Upper lobe of right lung (tissue), 1 donor: ENCODE measurements around the gene ATP6V0B. TPM values are rescaled to one million over a fixed set of nuclear protein-coding genes. Genes with fewer than 3 reads are reported as not detected.

Source experiments
- ATAC-seq: fragments of 200-7000 bp; cut with Tn5 transposase; one replicate; pipeline ENCODE4 v1.9.1; 2020; ENCODE audit warnings: mild to moderate bottlenecking, moderate library complexity
- DNase-seq: peaks from one replicate; pipeline ENCODE4 v3.0.0-alpha.2; 2020
- H3K27ac ChIP-seq: fragments of 200-600 bp; one replicate; pipeline ENCODE4 v1.8.0; 2022
- H3K27me3 ChIP-seq: fragments of 200-600 bp; one replicate; pipeline ENCODE4 v1.8.0; 2022; ENCODE audit warnings: mild to moderate bottlenecking
- H3K36me3 ChIP-seq: fragments of 200-600 bp; one replicate; pipeline ENCODE4 v1.8.0; 2022
- H3K4me1 ChIP-seq: fragments of 200-600 bp; one replicate; pipeline ENCODE4 v1.8.0; 2022
- H3K4me3 ChIP-seq: fragments of 200-600 bp; one replicate; pipeline ENCODE4 v1.8.0; 2022; ENCODE audit warnings: mild to moderate bottlenecking
- H3K9me3 ChIP-seq: fragments of 200-600 bp; one replicate; pipeline ENCODE4 v1.8.0; 2022
- CTCF ChIP-seq: fragments of 200-600 bp; IDR thresholded peaks from one replicate; pipeline ENCODE4 v1.8.0; 2022; ENCODE audit warnings: antibody characterized with exemption
- intact Hi-C: fragments of 100-400 bp; cut with DNase I; formaldehyde crosslinking; loops from one replicate; pipeline ENCODE4 v1.11.0; 2022
- total RNA-seq: library from RNA; stranded (reverse); fragmentation: NEBNext Ultra II Directional; extraction: Animal tissue kit (Norgen Biotek cat#: 25700); gene quantifications from one replicate; pipeline ENCODE4 v1.2.1, GENCODE V29; 2021
- donor health status: DM: no; HTN: yes; CAD: no; lungs with severe emphysema.

ATP6V0B gene
- total RNA-seq, 1 donor from 2014 or later, result 191 TPM

GRCh38 chr1:43962324-43962723, 12.4 kb upstream of the ATP6V0B start:
- Histone ChIP-seq H3K9me3 (no peaks in the 10 kb centered on the region), H3K36me3 (peaks cover 46% of the 10 kb centered on the region), H3K27ac (no peak overlapping the region), H3K27me3 (no peaks in the 10 kb centered on the region), H3K4me1 (no peaks in the 10 kb centered on the region), H3K4me3 (no peak overlapping the region)
- ATAC-seq (no peak), DNase-seq (no peak)
- no peak for TF ChIP-seq CTCF
- intact Hi-C loops, result no loop called here

GRCh38 chr1:43963006-43963405, 11.8 kb upstream of the ATP6V0B start:
- DNase-seq (no peak), ATAC-seq (no peak)
- Histone ChIP-seq H3K4me1 (no peaks in the 10 kb centered on the region), H3K27ac (no peak overlapping the region), H3K36me3 (peaks cover 39% of the 10 kb centered on the region), H3K9me3 (no peaks in the 10 kb centered on the region), H3K27me3 (no peaks in the 10 kb centered on the region), H3K4me3 (no peak overlapping the region)
- TF ChIP-seq CTCF, result no peak
- intact Hi-C loops, result no loop called here

GRCh38 chr1:43963890-43964289, 10.9 kb upstream of the ATP6V0B start:
- no peaks in the 10 kb centered on the region for H3K4me1 ChIP-seq
- no peak for TF ChIP-seq CTCF
- H3K4me3 ChIP-seq, result no peak overlapping the region
- intact Hi-C loops, result no loop called here
- ATAC-seq, result no peak
- no peak overlapping the region for H3K27ac ChIP-seq
- no peaks in the 10 kb centered on the region for H3K27me3 ChIP-seq
- DNase-seq, result no peak
- H3K36me3 ChIP-seq, result peaks cover 30% of the 10 kb centered on the region
- H3K9me3 ChIP-seq, result no peaks in the 10 kb centered on the region

- Histone ChIP-seq H3K36me3 (peaks cover 16% of the 10 kb centered on the region), H3K9me3 (no peaks in the 10 kb centered on the region), H3K4me1 (peaks cover 3% of the 10 kb centered on the region), H3K27me3 (no peaks in the 10 kb centered on the region), H3K4me3 (no peak overlapping the region), H3K27ac (no peak overlapping the region)
- DNase-seq (no peak), ATAC-seq (no peak)
- intact Hi-C loops, result no loop called here
- no peak for TF ChIP-seq CTCF
Measured at GRCh38 chr1:43965316-43965715, 9.4 kb upstream of the ATP6V0B start.

DNA sequence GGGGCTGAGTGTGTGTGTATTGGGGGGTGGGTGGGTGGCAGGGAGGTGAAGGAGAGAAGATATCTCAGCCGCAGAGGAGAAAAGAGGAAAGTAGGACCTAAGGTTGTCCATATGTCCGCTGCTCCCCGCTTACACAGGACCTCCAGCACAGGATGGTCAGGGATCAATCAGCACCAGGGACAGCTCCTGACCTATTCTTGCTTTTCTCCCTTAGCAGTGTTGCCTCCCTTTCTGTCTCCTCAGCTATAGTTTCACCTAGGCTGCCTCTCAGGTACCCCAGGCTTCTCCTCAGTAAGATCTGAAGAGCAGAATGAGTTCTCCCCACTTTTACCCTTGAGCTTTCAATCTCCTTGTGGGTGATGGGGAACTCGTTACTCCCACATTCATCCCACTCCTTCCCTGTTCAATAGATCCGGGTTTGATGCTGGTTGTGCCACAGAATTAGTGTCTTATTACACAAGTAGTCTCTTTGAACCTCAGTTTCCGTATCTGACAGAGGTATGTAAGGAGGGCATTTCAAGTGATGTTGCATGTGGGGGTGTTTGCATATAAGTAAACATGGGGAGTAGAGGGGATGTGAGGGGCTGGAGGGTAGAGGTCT, 6.3 kb upstream of the ATP6V0B start:
- Histone ChIP-seq H3K36me3 (peaks cover 13% of the 10 kb centered on the region), H3K4me1 (peaks cover 12% of the 10 kb centered on the region), H3K4me3 (no peak overlapping the region), H3K27ac (no peak overlapping the region), H3K9me3 (no peaks in the 10 kb centered on the region), H3K27me3 (no peaks in the 10 kb centered on the region)
- no peak for TF ChIP-seq CTCF
- no peak for DNase-seq
- ATAC-seq, result no peak
- intact Hi-C loops, result no loop called here

GRCh38 chr1:43969416-43969745, 5.4 kb upstream of the ATP6V0B start:
- peak overlapping the region; percentile 93 for H3K4me3 ChIP-seq
- peaks cover 13% of the 10 kb centered on the region for H3K36me3 ChIP-seq
- no peak for TF ChIP-seq CTCF
- intact Hi-C loops, result no loop called here
- H3K27me3 ChIP-seq, result no peaks in the 10 kb centered on the region
- ATAC-seq (no peak), DNase-seq (no peak)
- H3K27ac ChIP-seq, result no peak overlapping the region
- no peaks in the 10 kb centered on the region for H3K9me3 ChIP-seq
- peaks cover 12% of the 10 kb centered on the region for H3K4me1 ChIP-seq
